SJCRH30 (cell line): Measurements from ENCODE around the gene ROMO1. TPM values are rescaled to one million over a fixed set of nuclear protein-coding genes. Genes with fewer than 3 reads are reported as not detected.
"Not testable (repeated sequence)": the region's sequence is repeated elsewhere in the genome, so short reads cannot be mapped to it uniquely, and the experiment has no call there.

Experiments
- DNase-seq, 2 experiments: peaks; one replicate each; pipeline ENCODE4 v3.0.0-alpha.2; 2015 to 2020
- H3K27ac ChIP-seq: fragments of 250-450 bp; sonication (Bioruptor Pico); 2 replicates; pipeline ENCODE4 v1.5.1; 2020; ENCODE audit warnings: mild to moderate bottlenecking, moderate library complexity
- H3K27me3 ChIP-seq: fragments of 250-450 bp; sonication (Bioruptor Pico); 2 replicates; pipeline ENCODE4 v1.5.1; 2020; ENCODE audit warnings: mild to moderate bottlenecking, moderate library complexity
- H3K36me3 ChIP-seq: fragments of 250-450 bp; sonication (Bioruptor Pico); 2 replicates; pipeline ENCODE4 v1.5.1; 2020; ENCODE audit warnings: mild to moderate bottlenecking, moderate library complexity
- H3K4me1 ChIP-seq: fragments of 250-450 bp; sonication (Bioruptor Pico); 2 replicates; pipeline ENCODE4 v1.5.1; 2020; ENCODE audit warnings: mild to moderate bottlenecking, moderate library complexity
- H3K4me3 ChIP-seq: fragments of 250-450 bp; sonication (Bioruptor Pico); 2 replicates; pipeline ENCODE4 v1.5.1; 2020; ENCODE audit warnings: mild to moderate bottlenecking, moderate library complexity
- H3K9me3 ChIP-seq: fragments of 250-450 bp; sonication (Bioruptor Pico); replicated peaks from 2 replicates; pipeline ENCODE4 v1.5.1; 2020; ENCODE audit warnings: mild to moderate bottlenecking, moderate library complexity
- total RNA-seq: library from RNA; depleted of rRNA; stranded (reverse); fragments of >200 nt; shearing (Covaris generic); gene quantifications from 2 replicates; pipeline ENCODE4 v1.2.3, GENCODE V29; 2014

The ROMO1 gene
- total RNA-seq, 1 experiment from 2014 or later, result 282 TPM

DNA sequence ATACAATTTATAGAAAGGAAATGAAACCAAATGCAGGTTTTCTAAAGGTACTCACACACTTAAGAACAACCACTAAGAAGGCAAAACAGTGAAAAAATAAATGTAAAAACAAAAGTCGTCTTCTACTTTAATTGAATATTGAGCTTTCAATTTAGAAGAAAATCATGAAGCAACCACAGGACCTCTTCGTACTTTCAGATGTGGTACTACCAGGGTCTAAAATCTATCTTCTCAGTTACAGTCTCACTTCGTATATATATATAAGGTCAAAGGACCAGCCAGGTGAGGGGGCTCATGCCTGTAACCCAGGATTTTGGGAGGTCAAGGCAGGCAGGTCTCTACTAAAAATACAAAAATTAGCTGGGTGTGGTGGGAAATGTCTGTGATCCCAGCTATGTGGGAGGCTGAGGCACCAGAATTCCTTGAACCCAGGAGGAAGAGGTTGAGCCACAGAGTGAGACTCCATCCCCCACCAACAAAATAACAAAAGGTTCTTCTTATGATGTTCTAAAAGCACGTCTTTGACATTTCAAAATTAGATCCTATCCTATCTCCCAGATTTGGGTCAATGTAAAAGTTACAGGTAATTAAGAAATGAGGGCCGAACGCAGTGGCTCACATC, 12.5 kb downstream of the ROMO1 start:
- no peak for DNase-seq
- no peaks in the 10 kb centered on the region; the same call in 1 of the 2 replicates for H3K4me1 ChIP-seq
- no peak overlapping the region for H3K4me3 ChIP-seq
- no peaks in the 10 kb centered on the region for H3K9me3 ChIP-seq
- H3K36me3 ChIP-seq, result peaks cover 96% of the 10 kb centered on the region
- no peaks in the 10 kb centered on the region for H3K27me3 ChIP-seq
- no peak overlapping the region for H3K27ac ChIP-seq

DNA sequence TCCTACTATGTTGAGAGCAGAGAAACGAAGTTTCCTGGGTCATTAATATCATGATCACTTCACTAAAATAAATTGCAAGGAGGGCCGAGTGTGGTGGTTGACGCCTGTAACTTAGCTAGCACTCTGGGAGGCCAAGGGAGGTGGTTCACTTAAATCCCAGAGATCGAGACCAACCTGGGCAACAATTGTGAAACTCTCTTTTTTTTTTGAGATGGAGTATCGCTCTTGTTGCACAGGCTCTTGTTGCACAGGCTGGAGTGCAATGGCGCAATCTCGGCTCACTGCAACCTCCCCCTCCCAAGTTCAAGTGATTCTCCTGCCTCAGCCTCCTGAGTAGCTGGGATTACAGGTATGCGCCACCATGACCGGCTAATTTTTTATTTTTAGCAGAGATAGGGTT, 13.9 kb downstream of the ROMO1 start:
- H3K27ac ChIP-seq, H3K4me3 ChIP-seq, H3K27me3 ChIP-seq, H3K9me3 ChIP-seq, H3K4me1 ChIP-seq, DNase-seq: not testable (repeated sequence)
- H3K36me3 ChIP-seq, result peaks cover 97% of the 10 kb centered on the region

DNA sequence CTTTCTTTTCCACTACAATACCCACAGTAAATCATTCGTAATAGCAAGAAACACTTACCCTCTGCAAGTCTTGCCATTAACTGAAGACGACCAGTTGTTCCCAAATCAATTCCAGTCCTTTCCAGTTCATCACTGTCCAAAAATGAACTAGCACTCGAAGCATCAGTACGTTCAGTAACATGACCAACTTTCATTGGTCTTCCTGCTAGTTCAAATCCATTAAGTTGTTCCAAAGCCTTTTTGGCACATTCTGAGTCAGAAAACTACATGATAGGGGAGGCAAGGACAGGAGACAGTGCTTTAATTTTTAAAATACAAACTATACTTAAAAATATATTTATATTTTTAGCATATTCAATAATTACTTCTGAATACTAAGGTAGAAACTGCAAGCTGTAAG, 14.9 kb downstream of the ROMO1 start:
- no peak for DNase-seq
- Histone ChIP-seq H3K27ac (no peak overlapping the region), H3K9me3 (no peaks in the 10 kb centered on the region), H3K36me3 (peaks cover 96% of the 10 kb centered on the region), H3K4me1 (no peaks in the 10 kb centered on the region; the same call in 1 of the 2 replicates), H3K4me3 (no peak overlapping the region), H3K27me3 (no peaks in the 10 kb centered on the region)

DNA sequence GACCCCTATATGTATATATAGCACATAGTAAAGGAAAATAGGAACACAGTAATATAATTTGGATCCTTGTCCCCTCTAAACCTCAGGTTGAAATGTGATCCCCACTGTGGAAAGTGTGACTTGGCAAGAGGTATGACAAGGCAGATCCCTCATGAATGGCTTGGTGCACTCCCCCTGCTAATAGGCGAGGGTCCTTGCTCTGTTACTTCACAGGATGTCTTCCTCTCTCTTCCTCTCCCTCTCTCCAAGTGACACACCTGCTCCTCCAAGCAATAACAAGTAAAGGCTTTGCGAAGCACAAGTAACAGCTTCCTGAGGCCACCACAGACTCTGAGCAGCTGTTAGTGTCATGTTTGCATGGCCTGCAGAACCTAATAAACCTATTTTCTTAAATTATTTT, 16.4 kb downstream of the ROMO1 start:
- H3K27me3 ChIP-seq, result no peaks in the 10 kb centered on the region
- DNase-seq, result no peak
- no peaks in the 10 kb centered on the region; the same call in 1 of the 2 replicates for H3K4me1 ChIP-seq
- H3K4me3 ChIP-seq, result no peak overlapping the region
- H3K9me3 ChIP-seq, result no peaks in the 10 kb centered on the region
- H3K36me3 ChIP-seq, result peaks cover 96% of the 10 kb centered on the region
- H3K27ac ChIP-seq, result no peak overlapping the region

DNA sequence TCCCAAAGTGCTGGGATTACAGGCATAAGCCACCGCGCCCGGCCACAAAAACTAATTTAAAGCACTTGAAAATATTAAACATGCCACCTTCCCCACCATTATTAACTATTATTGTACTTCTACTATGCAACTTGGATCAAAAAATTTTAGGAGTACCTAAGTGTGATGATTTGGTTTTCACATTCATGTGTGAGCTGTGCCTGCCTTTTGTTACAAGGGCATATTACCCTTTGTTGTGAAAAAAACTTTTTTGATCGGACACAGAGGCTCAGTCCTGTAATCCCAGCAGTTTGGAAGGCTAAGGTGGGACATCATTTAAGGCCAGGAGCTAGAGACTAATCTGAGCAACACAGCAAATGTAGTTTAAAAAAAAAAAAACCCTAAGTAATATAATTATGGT, 17.1 kb downstream of the ROMO1 start:
- Histone ChIP-seq H3K4me1 (no peaks in the 10 kb centered on the region; the same call in 1 of the 2 replicates), H3K27ac (no peak overlapping the region), H3K9me3 (no peaks in the 10 kb centered on the region), H3K4me3 (no peak overlapping the region), H3K36me3 (peaks cover 96% of the 10 kb centered on the region), H3K27me3 (no peaks in the 10 kb centered on the region)
- DNase-seq, result no peak

DNA sequence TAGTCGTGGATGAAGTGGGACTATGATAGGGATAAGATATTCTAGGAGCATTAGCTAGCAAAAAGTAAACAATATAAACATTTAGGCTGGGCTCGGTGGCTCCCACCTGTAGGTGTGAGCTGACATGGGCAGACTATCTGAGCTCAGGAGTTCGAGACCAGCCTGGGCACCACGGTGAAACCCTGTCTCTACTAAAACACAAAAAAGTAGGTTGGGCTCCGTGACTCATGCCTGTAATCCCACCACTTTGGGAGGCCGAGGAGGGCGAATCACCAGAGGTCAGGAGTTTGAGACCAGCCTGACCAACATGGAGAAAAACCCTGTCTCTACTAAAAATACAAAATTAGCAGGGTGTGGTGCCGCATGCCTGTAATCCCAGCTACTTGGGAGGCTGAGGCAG, 19.1 kb downstream of the ROMO1 start:
- peaks cover 97% of the 10 kb centered on the region for H3K36me3 ChIP-seq
- H3K4me1 ChIP-seq, H3K27ac ChIP-seq, DNase-seq, H3K27me3 ChIP-seq, H3K9me3 ChIP-seq, H3K4me3 ChIP-seq: not testable (repeated sequence)

DNA sequence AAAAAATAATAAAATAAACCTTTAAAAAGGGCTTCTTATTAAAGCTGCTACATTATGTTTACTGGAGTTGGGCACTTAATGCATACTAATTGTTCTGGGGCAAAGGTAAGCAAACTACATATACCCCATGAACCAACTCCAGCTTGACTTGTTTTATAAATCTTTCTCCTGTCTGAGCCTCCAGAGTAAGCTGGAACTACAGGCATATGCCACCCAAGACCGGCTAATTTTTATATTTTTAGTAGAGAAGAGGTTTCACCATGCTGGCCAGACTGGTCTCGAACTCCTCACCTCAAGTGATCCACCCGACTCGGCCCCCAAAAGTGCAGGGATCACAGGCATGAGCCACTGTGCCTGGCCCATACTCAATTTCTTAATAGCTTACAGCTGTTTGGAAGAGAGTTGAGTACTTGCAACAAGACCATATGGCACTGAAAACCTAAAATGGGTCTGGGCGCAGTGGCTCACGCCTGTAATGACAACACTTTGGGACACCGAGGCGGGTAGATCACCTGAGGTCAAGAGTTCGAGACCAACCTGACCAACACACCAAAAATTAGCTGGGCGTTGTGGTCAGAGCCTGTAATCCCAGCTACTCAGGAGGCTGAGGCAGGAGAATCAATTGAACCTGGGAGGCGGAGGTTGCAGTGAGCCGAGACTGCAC, 19.9 kb downstream of the ROMO1 start:
- Histone ChIP-seq H3K27ac (no peak overlapping the region), H3K4me1 (no peaks in the 10 kb centered on the region), H3K36me3 (peaks cover 98% of the 10 kb centered on the region), H3K27me3 (no peaks in the 10 kb centered on the region), H3K4me3 (no peak overlapping the region), H3K9me3 (no peaks in the 10 kb centered on the region)
- DNase-seq, result no peak

DNA sequence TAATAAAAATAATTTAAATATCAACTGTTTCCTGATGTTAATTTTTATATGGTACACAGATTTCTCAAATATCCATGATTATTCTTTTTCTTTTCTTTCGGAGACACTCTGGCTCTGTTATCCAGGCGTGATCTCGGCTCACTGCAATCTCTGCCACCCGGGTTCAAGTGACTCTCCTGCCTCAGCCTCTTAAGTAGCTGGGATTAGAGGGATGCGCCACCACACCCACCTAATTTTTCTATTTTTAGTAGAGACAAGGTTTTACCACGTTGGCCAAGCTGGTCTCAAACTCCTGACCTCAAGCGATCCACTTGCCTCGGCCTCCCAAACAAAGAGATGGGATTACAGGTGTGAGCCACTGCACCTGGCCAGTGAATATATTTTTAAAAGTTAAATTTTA, 20.5 kb downstream of the ROMO1 start:
- Histone ChIP-seq H3K4me3 (no peak overlapping the region), H3K27ac (no peak overlapping the region), H3K27me3 (no peaks in the 10 kb centered on the region), H3K9me3 (no peaks in the 10 kb centered on the region), H3K4me1 (no peaks in the 10 kb centered on the region), H3K36me3 (peaks cover 98% of the 10 kb centered on the region)
- no peak for DNase-seq

DNA sequence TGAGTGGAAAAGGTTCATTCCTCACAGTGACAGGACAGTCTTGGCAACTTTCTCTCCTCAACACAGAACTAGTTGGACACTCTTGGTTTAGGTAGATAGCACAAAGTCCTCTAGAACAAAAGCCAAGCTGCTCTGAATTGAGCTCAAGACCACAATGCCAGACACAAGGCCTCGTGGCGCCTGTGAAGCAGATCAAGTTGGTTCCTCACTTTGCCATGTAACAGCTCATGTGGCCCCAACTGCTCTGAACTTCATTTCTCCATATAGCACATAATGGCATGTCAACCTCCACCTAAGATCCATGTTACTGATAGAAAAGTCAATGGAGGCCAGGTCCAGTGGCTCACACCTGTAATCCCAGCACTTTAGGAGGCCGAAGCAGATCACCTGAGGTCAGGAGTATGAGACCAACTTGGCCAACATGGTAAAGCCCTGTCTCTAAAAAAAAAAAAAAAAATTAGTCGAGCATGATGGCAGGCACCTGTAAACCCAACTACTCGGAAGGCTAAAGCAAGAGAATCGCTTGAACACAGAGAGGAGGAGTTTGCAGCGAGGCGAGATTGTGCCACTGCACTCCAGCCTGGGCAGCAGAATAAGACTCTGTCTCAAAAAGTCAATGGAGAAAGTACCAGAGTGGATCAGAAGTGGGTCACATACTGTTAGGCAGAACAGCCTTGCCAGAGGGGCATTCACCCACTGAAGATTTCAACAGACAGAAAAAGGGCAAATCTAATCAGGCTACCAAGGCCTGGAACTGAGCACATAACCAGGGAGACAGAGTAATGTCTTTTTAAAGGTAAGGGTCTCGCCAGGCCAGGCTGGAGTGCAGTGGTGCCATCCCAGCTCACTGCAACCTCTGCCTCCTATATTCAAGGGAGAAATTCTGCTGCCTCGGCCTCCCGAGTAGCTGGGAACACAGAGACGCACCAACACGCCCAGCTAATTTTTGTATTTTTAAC, 21.2 kb downstream of the ROMO1 start:
- Histone ChIP-seq H3K4me1 (no peaks in the 10 kb centered on the region), H3K36me3 (peaks cover 98% of the 10 kb centered on the region), H3K27me3 (no peaks in the 10 kb centered on the region), H3K9me3 (no peaks in the 10 kb centered on the region), H3K27ac (no peak overlapping the region), H3K4me3 (no peak overlapping the region)
- DNase-seq, result no peak

DNA sequence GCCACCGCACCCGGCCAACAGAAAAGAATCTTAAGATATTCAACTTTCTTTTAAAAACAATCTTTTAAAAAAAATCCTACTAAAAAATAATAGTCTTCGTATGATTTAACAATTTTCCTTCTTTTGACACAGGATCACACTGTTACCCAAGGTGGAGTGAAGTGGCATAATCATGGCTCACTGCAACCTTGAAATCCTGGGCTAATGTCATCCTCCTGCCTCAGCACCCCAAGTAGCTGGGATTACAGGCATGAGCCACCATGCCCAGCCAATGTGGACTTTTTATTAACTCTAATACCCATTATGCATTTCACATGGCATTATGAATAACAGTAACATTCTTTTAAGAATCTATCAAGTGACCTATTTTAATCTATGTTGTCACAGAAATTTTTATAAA, 22.0 kb downstream of the ROMO1 start:
- Histone ChIP-seq H3K27ac (no peak overlapping the region), H3K4me3 (no peak overlapping the region), H3K36me3 (peaks cover 98% of the 10 kb centered on the region), H3K9me3 (no peaks in the 10 kb centered on the region), H3K4me1 (no peaks in the 10 kb centered on the region), H3K27me3 (no peaks in the 10 kb centered on the region)
- no peak for DNase-seq

DNA sequence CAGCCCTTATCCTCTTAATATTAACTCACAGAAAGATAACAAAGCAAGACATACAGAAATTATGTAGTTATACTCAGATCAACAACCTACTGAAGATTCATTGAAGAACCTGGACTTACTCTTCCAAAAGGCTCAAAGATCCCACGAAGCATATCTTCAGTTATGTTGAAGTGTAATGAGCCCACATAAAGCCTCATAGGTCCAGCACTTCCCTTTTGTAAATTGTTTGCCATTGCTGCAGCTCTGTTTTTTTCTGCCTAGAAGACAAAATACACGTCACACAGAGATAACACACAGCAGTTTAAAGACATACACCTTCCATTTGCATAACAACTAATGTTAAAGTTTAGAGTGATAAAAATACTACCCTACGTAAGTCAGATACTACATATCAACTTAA, 22.4 kb downstream of the ROMO1 start:
- H3K36me3 ChIP-seq, result peaks cover 98% of the 10 kb centered on the region
- no peak for DNase-seq
- no peak overlapping the region for H3K4me3 ChIP-seq
- no peak overlapping the region for H3K27ac ChIP-seq
- H3K9me3 ChIP-seq, result no peaks in the 10 kb centered on the region
- no peaks in the 10 kb centered on the region for H3K27me3 ChIP-seq
- H3K4me1 ChIP-seq, result no peaks in the 10 kb centered on the region

DNA sequence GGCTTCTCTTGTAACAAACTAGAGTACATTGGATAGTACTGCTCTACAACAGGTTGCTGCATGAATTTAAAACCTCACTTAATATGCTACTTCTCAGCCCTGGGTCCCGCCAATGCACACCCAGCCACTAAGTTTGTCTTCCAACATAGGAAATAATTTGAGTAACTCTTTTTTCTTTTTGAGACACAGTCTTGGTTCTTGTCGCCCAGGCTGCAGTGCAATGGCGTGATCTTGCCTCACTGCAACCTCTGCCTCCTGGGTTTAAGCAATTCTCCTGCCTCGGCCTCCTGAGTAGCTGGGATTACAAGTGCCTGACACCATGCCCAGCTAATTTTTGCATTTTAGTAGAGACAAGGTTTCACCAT, 24.1 kb downstream of the ROMO1 start:
- not testable (repeated sequence) for H3K9me3 ChIP-seq, H3K27me3 ChIP-seq, H3K4me1 ChIP-seq, H3K4me3 ChIP-seq, H3K27ac ChIP-seq, DNase-seq
- H3K36me3 ChIP-seq, result peaks cover 98% of the 10 kb centered on the region

DNA sequence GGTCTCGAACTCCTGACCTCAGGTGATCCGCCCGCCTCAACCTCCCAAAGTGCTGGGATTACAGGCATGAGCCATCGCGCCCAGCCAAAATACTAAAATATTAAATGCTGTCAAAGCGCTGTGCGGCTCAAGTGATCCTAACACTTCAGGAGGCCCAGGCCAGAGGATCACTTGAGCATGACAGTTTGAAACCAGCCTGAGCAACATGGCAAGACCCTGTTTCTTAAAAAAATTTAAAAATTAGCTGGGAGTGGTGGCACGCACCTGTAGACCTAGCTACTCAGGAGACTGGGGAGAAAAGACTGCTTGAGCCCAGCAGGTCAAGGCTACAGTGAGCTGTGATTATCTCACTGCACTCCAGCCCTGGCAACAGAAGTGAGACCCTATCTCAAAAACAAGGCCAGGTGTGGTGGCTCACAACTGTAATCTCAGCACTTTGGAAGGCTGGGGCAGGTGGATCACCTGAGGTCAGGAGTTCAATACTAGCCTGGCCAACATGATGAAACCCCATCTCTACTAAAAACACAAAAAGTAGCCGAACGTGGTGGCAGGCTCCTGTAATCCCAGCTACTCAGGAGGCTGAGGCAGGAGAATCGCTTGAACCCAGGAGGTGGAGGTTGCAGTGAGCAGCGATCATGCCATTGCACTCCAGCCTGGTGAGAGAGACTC, 24.6 kb downstream of the ROMO1 start:
- H3K36me3 ChIP-seq, result peaks cover 99% of the 10 kb centered on the region
- H3K4me3 ChIP-seq, H3K27me3 ChIP-seq, H3K4me1 ChIP-seq, H3K27ac ChIP-seq, DNase-seq, H3K9me3 ChIP-seq: not testable (repeated sequence)

DNA sequence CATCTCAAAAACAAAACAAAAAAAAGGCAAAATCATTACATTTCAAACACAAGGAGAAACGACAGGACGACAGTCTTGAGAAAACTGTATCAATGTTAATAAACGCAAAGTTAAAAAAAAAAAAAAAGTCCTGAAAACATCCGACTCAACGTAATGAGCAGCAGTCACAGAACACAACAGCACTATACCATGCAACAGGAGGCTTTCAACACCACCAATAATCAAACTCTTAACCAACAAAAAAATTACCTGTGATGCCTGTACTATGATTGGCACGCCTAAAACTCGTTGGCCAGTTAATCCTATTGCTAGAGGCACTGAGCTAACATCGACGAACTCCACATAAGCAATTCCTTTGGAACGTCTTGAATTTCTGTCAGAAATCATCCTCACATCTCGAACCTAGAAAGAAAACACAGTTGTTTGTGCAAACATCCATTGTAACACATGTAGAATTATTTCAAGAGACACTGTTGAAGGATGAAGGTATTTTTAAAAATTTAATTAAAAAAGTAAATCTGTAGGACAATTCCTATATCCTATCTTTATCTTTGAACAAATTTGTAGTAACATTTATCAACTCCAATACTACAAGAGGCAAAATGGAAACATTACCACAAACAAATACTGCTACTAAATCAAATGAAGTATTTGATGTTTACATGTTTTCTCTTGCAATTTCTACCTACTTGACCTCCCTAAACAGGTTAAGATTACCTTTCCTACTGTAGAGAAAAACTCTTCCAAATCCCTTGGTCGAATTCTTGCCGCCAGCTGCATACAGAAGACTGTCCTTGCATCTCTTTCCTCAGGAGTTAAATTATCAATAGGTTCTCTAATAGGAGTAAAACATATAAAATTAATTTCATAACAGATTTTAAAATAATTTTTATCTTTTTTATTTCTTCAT, 25.4 kb downstream of the ROMO1 start:
- Histone ChIP-seq H3K4me3 (no peak overlapping the region), H3K9me3 (no peaks in the 10 kb centered on the region), H3K27me3 (no peaks in the 10 kb centered on the region), H3K27ac (no peak overlapping the region), H3K4me1 (no peaks in the 10 kb centered on the region), H3K36me3 (peaks cover 99% of the 10 kb centered on the region)
- no peak for DNase-seq
